GM21528 (cell line): ENCODE data around the gene SNX19.

Experiments used
- ATAC-seq: cut with Tn5 transposase; IDR thresholded peaks from one replicate; pipeline ENCODE4 v1.9.1; 2021; ENCODE audit warnings: mild to moderate bottlenecking, moderate library complexity; ENCODE audit not compliant: unreplicated experiment, low FRiP score

Gene SNX19

DNA sequence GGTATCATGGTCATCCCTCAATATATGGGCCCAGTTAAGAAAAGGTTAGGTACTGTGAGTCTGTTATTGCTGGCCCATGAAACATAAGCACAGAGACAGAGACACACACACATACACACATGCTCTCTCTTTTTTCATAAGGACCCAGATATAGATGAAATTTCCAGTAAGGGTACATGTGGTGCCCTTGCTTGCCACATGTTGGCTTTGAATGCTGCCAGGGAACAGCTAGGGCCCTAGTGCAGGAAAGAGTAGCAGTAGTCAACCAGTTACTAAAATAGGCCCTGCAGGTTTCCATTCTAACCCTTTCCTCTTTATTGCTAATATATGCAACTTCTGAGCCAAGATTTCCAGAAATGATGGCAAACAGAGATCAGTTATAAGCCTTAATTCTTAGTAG lies 9.1 kb downstream of the SNX19 start:
- no peak for ATAC-seq

DNA sequence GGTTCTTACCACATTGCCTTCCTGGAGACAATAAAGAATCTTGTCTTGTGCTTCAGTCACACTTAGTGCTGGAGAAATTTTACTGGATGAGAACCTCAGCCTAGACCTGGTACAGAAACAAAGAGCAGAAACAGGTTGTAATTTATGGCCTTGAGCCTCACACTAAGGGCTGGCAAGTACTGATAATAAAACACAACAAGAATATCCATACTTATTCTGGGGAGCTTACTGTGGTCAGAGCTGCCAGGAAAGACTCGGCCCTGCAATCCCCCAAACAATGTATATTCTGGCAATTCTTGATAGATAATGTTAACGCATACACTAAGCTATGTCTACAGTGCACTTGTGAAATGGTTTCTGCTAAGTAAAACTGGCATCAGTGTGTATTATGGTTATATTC lies 9.7 kb downstream of the SNX19 start:
- no peak for ATAC-seq

DNA sequence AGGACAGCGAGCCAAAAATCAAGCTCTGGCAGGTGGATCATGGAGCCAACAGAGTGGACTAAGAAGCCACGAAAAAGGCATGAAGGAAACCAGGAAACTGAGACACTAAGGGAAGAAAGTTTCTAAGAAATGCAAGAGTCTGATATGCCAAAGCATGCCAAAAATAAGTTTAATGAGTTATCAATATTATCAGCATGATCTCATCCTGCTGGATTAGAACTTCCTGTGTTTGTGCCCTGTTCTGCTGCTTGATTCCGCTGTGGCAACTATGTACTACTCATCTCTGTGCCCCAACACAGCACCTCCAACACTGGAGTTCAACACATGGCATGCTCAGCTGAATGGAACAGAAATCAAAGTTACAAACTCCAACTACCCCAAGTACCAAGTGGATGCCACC lies 10.8 kb downstream of the SNX19 start:
- no peak for ATAC-seq

DNA sequence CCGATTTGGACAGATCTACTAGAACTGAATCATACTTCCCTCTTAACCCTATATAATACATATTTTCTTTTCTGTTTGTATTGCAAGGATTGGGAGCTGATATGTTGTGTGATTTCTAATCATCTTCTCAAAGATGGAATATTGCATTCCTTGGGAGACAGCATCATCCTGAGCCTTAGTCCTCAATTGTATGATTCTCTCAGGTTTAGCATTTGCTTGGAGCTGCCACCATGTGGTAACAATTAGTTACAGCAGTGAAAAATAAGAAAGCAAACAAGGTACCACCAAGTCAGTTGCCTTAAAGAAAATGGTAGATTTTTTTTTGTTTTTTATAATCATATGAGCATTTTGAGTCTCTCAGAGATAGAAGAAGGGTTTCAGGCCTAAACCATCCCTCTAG lies 11.9 kb downstream of the SNX19 start:
- ATAC-seq, result no peak

DNA sequence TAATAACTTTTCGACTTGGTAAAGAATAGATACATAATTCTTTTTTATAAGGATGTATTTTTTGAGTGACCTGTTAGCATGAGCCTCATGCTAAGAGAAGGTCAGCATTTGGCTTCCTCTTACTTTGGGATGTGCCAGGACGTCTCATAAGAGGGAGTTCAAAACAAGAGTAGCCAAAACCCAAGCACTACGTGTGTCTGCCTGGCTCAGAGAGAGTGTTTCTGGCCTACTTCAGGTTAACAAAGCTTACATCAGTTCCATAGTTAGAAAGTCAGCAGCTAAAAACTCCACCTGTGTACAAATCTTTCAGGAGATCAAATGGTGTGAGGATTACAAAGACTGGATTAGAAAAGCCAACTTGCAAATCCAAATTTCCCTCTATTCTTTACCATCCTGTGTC lies 13.9 kb downstream of the SNX19 start:
- ATAC-seq, result no peak

DNA sequence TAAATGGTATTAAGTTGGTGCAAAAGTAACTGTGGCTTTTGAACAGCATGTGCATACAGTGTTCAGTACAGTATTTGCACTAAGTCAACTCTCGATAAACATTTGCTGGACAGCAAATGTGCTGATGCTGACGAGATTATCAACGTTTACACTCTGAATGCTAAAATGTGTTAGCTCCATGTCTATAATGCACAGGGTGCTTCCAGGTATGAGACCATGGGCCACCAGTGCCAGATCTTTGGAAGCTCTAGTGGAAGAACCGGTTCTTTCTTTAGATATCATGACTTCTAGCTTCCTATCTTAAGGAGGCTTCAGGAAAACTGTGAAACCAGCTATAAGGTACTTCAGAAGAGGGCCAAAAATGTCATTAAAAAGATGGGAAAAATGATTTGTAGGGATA lies 17.2 kb downstream of the SNX19 start:
- no peak for ATAC-seq

DNA sequence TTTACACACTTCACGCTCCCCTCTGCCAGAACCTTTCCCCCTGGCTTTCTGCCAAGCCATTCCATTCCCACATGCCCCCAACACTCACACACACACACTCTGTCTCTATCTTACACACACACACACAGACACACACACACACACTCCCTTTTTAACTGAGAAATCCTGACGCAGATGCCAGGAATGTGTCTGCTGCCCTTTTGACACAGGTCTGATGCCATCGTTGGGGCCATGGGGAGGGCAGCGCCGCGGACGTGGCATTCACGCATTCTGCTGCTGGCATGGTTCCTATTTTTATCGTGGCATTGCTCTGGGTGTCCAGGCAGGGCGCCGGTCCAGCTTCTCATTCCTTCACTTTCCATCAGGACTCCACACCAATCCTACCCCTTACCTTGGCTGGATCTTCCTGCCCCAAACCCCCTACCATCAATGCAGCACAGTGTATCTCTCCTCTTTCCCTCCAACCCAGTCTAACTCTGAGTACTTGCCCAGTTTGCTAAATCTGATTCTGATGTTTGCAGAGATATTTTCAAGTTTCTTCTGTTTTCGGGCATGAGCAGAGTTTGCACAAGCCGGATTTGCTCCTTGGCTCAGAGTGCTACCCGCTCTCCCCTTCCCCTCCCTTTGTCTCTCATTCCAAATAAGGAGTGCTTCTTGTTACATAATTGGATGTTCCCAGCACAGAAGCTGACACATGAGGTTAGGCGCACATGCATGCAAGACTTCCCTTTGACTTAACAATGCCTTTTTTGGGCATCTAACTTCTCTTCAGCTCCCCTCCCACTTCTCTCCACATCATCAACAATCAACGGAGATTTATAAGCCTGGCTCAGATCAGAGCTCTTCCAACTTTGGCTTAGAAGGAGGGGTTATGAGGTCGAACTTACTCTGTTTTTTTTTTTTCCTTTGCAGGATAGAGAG lies 18.8 kb downstream of the SNX19 start:
- ATAC-seq, result no peak

DNA sequence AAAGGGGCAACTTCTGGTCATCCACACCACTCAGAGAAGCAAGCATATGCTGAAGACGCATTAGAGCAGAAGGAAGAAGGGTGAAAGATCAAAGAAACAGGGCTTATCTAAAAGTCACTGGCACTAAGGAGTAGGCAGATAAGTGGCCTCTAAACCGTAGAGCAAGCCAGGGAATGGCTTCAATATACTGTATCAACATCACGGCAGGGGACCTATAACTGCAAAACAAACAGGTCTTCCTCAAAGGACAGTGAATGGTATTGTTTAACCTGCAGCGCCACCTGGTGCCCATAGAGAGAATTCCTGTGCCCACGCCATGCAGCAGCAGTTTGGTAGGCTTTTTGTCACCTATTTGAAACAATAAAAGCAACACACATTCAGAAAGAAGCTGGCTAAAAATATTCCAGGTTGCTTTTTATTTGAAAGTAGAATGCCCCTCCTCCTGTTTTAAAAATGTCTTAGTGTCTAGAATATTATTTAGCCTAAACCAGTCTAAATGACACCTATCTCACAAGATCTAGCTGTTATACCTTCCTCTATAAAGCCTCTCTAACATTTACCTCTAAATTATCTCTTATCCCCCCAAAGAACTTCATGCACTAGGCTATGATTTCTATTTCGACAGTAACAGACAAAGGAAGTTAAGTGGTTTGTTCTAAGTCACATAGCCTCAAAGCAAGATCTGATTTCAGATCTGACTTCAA lies 21.8 kb downstream of the SNX19 start:
- peak; percentile 98 for ATAC-seq

DNA sequence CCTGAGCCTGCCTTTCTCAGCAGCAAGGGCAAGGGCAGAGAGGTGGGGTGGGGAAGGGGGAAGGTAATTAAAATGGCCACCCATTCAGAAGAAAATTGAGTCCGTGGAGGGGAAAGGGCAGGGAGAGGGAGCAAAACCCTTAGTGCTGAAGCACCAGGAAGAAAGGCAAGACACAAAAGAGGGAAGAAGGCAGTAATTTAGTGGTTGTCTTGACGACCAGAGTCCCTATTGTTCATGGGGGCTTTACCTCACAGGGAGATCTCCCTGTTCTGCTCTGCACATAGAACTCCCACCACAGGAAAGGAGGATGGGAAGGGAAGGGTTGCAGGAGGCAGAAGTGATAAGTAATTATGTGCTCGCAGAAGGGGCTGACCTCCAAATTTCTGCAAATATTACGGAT lies 23.4 kb downstream of the SNX19 start:
- no peak for ATAC-seq

DNA sequence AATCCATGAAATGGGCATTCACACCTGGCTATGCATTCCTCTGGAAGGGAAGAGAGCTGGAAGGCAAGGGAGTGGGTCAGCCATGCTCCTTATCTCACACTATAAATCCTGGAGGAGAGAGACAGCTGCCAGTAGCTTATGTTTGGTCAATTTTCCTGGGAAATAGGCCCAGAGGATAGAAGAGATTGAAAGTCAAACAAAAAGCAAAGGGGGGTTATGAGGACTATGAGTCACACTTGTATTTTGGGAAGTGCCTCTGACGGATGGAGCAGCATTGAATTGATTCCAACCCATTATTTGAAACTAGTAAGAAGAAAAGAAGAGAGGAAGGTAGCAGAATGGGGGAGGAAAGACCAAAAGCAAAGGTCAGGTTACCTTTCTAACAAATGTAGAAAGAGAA lies 25.0 kb downstream of the SNX19 start:
- ATAC-seq, result no peak

DNA sequence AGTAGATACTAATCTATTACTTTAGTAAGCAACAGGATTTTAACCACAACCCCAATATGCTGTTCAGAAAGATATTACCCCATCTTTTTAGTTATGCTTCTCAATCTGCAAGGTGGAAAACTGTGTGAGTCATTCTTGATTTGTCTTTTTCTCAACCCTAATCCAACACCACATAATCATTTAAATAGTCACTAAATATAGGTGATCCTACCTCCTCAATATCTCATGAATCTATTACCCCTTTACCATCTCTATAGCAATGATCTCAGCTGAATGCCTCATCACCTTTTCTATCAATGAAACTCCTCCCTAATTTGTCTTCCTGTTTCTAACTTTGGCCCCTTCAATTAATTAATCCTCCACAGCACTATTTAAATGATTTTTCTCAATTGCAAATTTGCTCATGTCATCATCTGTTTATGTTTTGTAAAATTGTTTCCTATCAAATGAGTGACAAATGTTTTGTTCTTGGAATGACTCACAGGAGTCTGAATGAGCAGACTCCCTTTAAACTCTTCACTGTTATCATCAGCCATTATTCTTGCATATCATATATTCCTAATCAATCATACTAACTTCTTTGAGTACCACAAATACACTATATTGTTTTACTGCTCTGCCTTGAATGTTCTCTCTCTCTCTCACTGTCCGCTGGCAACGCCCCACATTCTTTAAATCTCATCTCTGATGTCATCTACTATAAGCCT lies 26.1 kb downstream of the SNX19 start:
- no peak for ATAC-seq

DNA sequence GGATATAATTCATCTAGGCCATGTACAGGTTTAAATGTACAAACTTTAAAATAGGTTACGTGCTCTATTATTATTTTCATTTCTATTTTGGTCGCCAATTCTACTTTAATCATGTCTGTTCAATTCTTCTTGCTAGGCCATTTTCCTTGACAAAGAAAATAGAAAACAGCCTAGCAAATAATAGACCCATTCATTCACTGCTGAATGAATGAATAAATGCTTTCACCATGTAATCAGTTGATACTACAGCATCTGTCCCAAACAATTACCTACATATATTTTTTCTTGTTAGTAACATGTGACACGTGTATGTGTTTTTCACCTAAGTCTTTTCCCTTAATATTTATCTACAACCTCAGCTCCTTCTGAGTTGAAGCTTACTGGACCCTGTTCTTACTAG lies 27.5 kb downstream of the SNX19 start:
- no peak for ATAC-seq

DNA sequence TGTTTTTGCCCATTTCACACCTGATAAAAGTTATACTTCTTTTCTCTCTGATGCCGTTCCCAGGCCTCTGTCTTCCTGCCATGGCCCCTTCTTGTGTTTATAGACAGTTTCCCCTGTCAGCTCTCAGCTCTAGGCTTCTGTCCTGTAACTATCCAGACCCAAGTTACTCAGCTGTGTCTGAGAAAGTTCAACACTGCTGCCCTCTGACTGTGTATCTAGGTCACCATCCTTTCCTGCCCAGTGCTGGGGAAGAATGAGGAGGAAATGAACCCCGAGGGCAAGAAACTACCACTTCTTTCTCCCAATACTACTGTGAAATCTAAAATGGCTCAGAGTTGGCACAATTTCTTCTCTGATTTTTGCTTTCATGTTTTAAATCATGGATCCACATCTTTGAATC lies 29.6 kb downstream of the SNX19 start:
- no peak for ATAC-seq

DNA sequence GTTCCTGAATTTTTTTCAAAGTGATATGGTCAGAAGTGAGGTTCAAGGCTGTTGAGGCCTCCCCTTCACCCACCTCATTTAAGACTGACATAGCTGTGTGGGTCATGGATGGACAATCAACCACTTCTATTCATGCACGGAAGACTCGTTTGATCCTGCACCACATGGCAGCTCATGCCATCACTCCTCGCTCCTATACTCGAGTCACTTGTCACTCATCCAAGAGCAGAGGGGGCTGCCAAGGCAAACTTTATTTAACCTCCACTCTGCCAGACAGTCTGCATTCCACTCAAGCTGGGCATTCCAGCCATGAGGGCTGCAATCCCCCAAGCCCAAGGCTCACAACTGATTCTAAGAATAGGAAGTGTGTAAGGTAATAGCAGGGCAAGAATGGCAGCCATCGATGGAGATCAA lies 34.1 kb downstream of the SNX19 start:
- ATAC-seq, result no peak

DNA sequence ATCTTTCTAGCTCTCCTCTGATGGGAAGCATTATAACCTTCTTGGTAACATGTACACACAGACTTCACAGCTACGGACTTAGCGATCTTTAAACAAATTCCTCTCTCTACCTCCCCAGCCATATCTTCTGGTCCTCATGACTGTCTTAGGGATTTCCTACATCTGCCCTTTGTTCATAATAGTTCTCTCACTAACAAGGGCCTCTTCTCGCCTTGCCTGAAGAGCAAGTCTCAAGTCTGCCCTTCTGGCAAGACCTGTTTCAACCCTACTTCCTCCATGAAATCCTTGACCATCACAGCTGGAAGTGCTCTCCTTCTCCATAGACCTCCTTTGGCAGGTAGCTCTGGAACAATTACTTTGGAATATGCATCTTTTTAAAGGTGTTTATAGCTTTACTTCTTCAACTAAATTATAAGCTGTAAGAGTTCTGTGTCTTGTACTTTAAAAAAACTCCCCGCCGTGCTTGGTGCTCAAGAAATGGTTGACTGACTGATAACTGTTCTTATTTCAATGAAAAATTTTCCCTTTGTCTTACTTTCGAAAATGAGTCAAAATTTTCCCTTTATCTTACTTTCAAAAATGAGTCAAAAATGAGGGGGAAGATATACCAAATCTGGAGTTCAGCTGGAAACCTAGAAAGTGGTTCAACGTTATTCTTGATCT lies 34.7 kb downstream of the SNX19 start:
- ATAC-seq, result no peak

DNA sequence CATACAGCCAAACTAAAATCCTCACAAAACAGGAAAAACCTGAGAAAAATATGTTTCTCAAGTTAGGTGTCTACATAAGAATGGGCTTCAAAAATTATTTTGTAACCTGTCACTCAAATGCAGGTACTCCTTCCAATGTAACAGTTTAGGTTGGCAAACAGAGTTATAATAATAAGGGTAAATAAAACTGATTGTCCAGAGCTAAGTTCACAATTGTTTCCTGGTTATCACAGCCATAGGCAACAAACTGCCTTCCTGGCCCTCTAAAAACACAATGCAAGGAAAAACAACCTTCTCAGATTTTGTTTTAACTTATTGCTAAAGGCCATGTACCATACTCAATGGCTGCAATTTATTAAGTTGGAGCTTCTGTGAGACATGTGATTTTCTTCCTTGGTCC lies 36.4 kb downstream of the SNX19 start:
- ATAC-seq, result no peak

DNA sequence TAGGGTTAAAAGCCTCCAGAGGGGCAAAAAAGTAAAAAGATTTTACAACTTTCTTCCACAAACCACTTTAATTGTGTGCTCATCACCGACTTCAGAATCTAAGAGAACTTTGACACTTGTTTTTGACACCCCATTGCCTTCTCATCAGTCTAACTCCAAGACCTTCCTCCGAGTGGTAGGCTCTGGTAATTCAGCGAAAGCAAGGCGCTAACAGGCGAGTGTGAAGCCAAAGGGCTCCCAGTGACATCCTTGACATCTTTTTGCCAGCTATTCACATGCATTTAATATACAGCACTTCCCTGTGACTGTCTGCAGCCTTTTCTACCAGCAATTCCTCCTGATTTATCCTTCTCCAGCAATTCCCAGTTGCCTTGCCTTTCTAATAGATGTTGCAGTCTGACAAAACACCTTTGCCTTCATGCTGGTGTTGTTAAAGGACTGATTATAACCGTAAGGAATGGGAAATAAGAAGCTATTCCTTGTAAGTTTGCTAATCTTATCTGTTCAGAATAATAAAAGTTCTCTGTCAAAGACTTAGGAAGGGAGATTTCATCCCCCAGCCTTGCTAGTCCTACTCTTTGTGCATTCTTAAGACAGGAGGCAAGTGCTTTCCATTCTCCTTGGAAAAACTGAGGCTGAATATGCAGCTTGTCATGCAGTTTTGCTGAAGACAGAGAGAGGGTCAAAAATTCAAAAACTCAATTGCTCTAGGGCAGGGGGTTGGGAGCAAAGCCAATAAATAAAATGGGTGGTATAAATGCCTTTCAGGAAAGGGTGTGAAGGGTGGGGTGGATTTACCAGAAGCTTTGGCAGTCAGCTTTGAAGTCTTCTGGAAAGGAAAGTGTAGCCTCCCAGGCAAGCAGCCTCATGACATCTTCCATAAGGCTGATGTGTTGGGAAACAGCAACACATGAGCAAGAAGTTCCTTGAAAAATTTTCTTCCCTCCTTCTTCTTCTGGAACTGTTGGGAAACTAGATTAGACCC lies 39.1 kb downstream of the SNX19 start:
- no peak for ATAC-seq

DNA sequence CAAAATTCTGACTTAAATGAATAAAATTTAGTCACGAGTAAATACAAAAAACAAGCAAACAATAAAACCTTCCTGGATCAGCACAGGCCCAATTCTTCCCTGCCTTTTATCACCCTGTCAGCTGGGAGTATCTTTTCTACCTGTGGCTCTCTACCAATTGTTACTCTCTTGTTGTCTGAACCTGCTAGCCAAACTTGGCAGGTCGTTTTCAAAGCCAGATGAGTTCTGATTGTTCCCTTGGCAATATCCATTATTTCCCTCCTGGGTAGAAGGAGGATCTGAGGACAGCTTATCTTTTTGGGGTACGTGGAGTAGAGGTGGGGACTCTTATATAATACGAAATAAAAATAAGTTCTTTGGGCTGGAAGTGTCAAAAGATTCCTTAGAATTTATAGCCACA lies 40.2 kb downstream of the SNX19 start:
- ATAC-seq, result no peak

DNA sequence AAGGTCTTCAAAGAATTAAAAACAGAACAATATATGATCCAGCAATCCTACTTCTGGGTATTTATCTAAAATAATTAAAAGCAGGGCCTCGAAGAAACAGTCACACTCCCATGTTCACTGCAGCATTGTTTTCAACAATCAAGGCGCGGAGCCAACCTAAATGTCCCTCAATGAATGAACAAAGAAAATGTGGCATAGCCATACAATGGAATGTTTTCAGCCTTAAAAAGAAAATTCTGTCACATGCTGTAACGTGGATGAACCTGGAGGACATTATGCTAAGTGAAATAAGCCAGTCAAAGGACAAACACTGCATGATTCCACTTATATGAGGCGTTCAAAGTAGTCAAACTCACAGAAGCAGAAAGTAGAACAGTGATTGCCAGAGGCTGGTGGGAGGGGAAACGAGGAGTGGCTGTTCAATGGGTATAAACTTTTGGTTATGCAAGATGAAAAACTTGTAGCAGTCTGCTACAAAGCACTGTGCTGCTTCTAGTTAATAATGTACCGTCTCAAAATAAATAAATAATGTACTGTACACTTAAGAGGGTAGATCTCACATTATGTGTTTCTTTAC lies 41.2 kb downstream of the SNX19 start:
- ATAC-seq, result no peak
